PC-3 (cell line): Measurements from ENCODE around the gene RUFY4. TPM values are rescaled to one million over a fixed set of nuclear protein-coding genes. Genes with fewer than 3 reads are reported as not detected.

Experiments used
- ATAC-seq: fragments of 200-7000 bp; cut with Tn5 transposase; 2 replicates; pipeline ENCODE4 v1.9.1; 2020; ENCODE audit warnings: mild to moderate bottlenecking, moderate library complexity
- BruUV-seq: library from RNA; stranded (reverse); fragments of 400-500 nt; replicated peaks from 2 replicates; lab custom pipeline; 2021; lab: Mats Ljungman, UMichigan
- CTCF ChIA-PET: fragments of 300-600 bp; sonication (Branson Sonifier 250); formaldehyde crosslinking; loops from one replicate; lab custom pipeline; 2022; ENCODE audit warnings: antibody characterized with exemption; lab: Charles Lee
- POLR2A ChIA-PET: fragments of 300-600 bp; sonication (Branson Sonifier 250); formaldehyde crosslinking; loops from one replicate; lab custom pipeline; 2022; ENCODE audit warnings: antibody characterized with exemption; ENCODE audit not compliant: unreplicated experiment; lab: Charles Lee
- DNase-seq: peaks from one replicate; pipeline ENCODE4 v3.0.0-alpha.2; 2015
- H2AFZ ChIP-seq: fragments of 300-600 bp; sonication (generic); 2 replicates; pipeline ENCODE4 v1.6.0; 2016; ENCODE audit warnings: antibody characterized with exemption, low read length
- H3F3A ChIP-seq: fragments of 300-600 bp; sonication (generic); one replicate; pipeline ENCODE4 v1.6.0; 2017; ENCODE audit warnings: antibody characterized with exemption, low read length, control low read depth, mild to moderate bottlenecking; ENCODE audit not compliant: unreplicated experiment
- H3K27ac ChIP-seq: fragments of 300-600 bp; sonication (generic); 2 replicates; pipeline ENCODE4 v1.5.1; 2016; ENCODE audit warnings: mild to moderate bottlenecking, low read length
- H3K27me3 ChIP-seq: fragments of 300-600 bp; sonication (generic); 2 replicates; pipeline ENCODE4 v1.6.1; 2016; ENCODE audit warnings: low read length, mixed read lengths
- H3K36me3 ChIP-seq: fragments of 300-600 bp; sonication (generic); 2 replicates; pipeline ENCODE4 v1.6.1; 2016; ENCODE audit warnings: low read depth, mixed run types, low read length, mixed read lengths
- H3K4me1 ChIP-seq: fragments of 300-600 bp; sonication (generic); 2 replicates; pipeline ENCODE4 v1.5.1; 2016; ENCODE audit warnings: low read length; ENCODE audit not compliant: insufficient read depth
- H3K4me2 ChIP-seq: fragments of 300-600 bp; sonication (generic); 2 replicates; pipeline ENCODE4 v1.6.0; 2016; ENCODE audit warnings: low read length
- H3K4me3 ChIP-seq: fragments of 300-600 bp; sonication (generic); 2 replicates; pipeline ENCODE4 v1.5.1; 2016; ENCODE audit warnings: mild to moderate bottlenecking, low read length, mixed read lengths
- H3K79me2 ChIP-seq: fragments of 300-600 bp; sonication (generic); 2 replicates; pipeline ENCODE4 v1.6.1; 2017; ENCODE audit warnings: low read length, mixed read lengths
- H3K9ac ChIP-seq: fragments of 300-600 bp; sonication (generic); 2 replicates; pipeline ENCODE4 v1.6.0; 2016; ENCODE audit warnings: mild to moderate bottlenecking, low read length
- H3K9me2 ChIP-seq: fragments of 300-600 bp; sonication (generic); replicated peaks from 2 replicates; pipeline ENCODE4 v1.6.1; 2016; ENCODE audit warnings: mixed run types, low read length, mixed read lengths
- H3K9me3 ChIP-seq: fragments of 300-600 bp; sonication (generic); 2 replicates; pipeline ENCODE4 v1.6.1; 2016; ENCODE audit warnings: low read length, mixed read lengths
- H4K20me1 ChIP-seq: fragments of 300-600 bp; sonication (generic); 2 replicates; pipeline ENCODE4 v1.6.1; 2016; ENCODE audit warnings: low read length, mixed read lengths
- CTCF ChIP-seq: fragments of 300-600 bp; sonication (generic); conservative IDR thresholded peaks from 2 replicates; pipeline ENCODE4 v1.5.1; 2017; ENCODE audit warnings: antibody characterized with exemption, low read depth, mild to moderate bottlenecking, low read length
- EZH2 ChIP-seq: fragments of 300-600 bp; sonication (generic); IDR thresholded peaks from one replicate; pipeline ENCODE4 v1.6.1; 2017; ENCODE audit warnings: antibody characterized with exemption, mild to moderate bottlenecking, low read length; ENCODE audit not compliant: unreplicated experiment
- EZH2phosphoT487 ChIP-seq: fragments of 300-600 bp; sonication (generic); IDR thresholded peaks from 2 replicates; pipeline ENCODE4 v1.6.1; 2018; ENCODE audit warnings: mild to moderate bottlenecking, antibody characterized with exemption, low read length, borderline replicate concordance
- intact Hi-C: fragments of 100-400 bp; cut with micrococcal nuclease; formaldehyde crosslinking; loops from 2 replicates; pipeline ENCODE4 v1.9.0; 2023
- total RNA-seq: library from RNA; depleted of rRNA; stranded (reverse); fragments of >200 nt; gene quantifications from 2 replicates; pipeline ENCODE4 v1.2.3, GENCODE V29; 2014

RUFY4 gene
- total RNA-seq, 1 experiment from 2014 or later, result not detected

GRCh38 chr2:218072478-218073024 lies 3.5 kb downstream of the RUFY4 start:
- Histone ChIP-seq H3K9ac (no peak overlapping the region), H3F3A (no peaks in the 10 kb centered on the region), H4K20me1 (no peaks in the 10 kb centered on the region), H3K4me1 (no peaks in the 10 kb centered on the region), H2AFZ (no peak overlapping the region), H3K27me3 (peaks cover 32% of the 10 kb centered on the region), H3K4me2 (no peak overlapping the region), H3K9me2 (no peaks in the 10 kb centered on the region), H3K79me2 (no peaks in the 10 kb centered on the region), H3K4me3 (no peak overlapping the region), H3K27ac (no peak overlapping the region), H3K36me3 (no peaks in the 10 kb centered on the region), H3K9me3 (no peaks in the 10 kb centered on the region)
- no peak for TF ChIP-seq EZH2
- no peak for DNase-seq
- no peak for ATAC-seq
- CTCF ChIA-PET, result no interaction called here
- POLR2A ChIA-PET, result no interaction called here
- BruUV-seq, result no TSS peak
- intact Hi-C loops, result no loop called here

- Histone ChIP-seq H3K4me3 (no peak overlapping the region), H3F3A (no peaks in the 10 kb centered on the region), H2AFZ (no peak overlapping the region), H3K27ac (no peak overlapping the region), H3K79me2 (no peaks in the 10 kb centered on the region), H3K36me3 (no peaks in the 10 kb centered on the region), H3K9me2 (no peaks in the 10 kb centered on the region), H3K4me1 (no peaks in the 10 kb centered on the region), H3K27me3 (peaks cover 30% of the 10 kb centered on the region), H4K20me1 (no peaks in the 10 kb centered on the region), H3K4me2 (no peak overlapping the region), H3K9me3 (no peaks in the 10 kb centered on the region), H3K9ac (no peak overlapping the region)
- DNase-seq, result no peak
- no TSS peak for BruUV-seq
- intact Hi-C loops, result no loop called here
- POLR2A ChIA-PET, result no interaction called here
- CTCF ChIA-PET, result no interaction called here
- ATAC-seq, result no peak
- no peak for TF ChIP-seq EZH2phosphoT487
- no peak for TF ChIP-seq CTCF
- TF ChIP-seq EZH2, result no peak
Measured at GRCh38 chr2:218073185-218073584, 4.1 kb downstream of the RUFY4 start.

GRCh38 chr2:218074031-218074430 lies 5.0 kb downstream of the RUFY4 start:
- intact Hi-C loops, result no loop called here
- no peak for TF ChIP-seq EZH2
- peak; percentile 59 for TF ChIP-seq CTCF
- Histone ChIP-seq H3K36me3 (no peaks in the 10 kb centered on the region), H3K9me3 (no peaks in the 10 kb centered on the region), H3K79me2 (no peaks in the 10 kb centered on the region), H3F3A (no peaks in the 10 kb centered on the region), H2AFZ (no peak overlapping the region), H3K9me2 (no peaks in the 10 kb centered on the region), H3K27me3 (peaks cover 30% of the 10 kb centered on the region), H3K4me2 (no peak overlapping the region), H4K20me1 (no peaks in the 10 kb centered on the region), H3K4me3 (no peak overlapping the region), H3K9ac (no peak overlapping the region), H3K27ac (no peak overlapping the region), H3K4me1 (no peaks in the 10 kb centered on the region)
- no TSS peak for BruUV-seq
- CTCF ChIA-PET, result no interaction called here
- ATAC-seq (no peak), DNase-seq (peak; percentile 25)
- POLR2A ChIA-PET, result no interaction called here
